BE2C (cell line): ENCODE data around the gene CHEK1.

Experiments used
- DNase-seq: peaks from one replicate; pipeline ENCODE4 v3.0.0-alpha.2; 2020
- H3K27me3 ChIP-seq: fragments of 250-450 bp; sonication (Bioruptor Pico); 2 replicates; pipeline ENCODE4 v1.5.1; 2020; ENCODE audit warnings: mild to moderate bottlenecking
- H3K36me3 ChIP-seq: fragments of 250-450 bp; sonication (Bioruptor Pico); 2 replicates; pipeline ENCODE4 v1.5.1; 2020; ENCODE audit warnings: mild to moderate bottlenecking
- H3K4me1 ChIP-seq: fragments of 250-450 bp; sonication (Bioruptor Pico); 2 replicates; pipeline ENCODE4 v1.5.1; 2020
- H3K4me3 ChIP-seq: 2 replicates; pipeline ENCODE4 v1.5.1; 2011; ENCODE audit warnings: low read depth, low read length
- H3K9me3 ChIP-seq: fragments of 250-450 bp; sonication (Bioruptor Pico); 2 replicates; pipeline ENCODE4 v1.5.1; 2020
- CTCF ChIP-seq: IDR thresholded peaks from 2 replicates; pipeline ENCODE4 v1.5.1; 2012; ENCODE audit warnings: mild to moderate bottlenecking, low read depth, low read length

CHEK1 gene

DNA sequence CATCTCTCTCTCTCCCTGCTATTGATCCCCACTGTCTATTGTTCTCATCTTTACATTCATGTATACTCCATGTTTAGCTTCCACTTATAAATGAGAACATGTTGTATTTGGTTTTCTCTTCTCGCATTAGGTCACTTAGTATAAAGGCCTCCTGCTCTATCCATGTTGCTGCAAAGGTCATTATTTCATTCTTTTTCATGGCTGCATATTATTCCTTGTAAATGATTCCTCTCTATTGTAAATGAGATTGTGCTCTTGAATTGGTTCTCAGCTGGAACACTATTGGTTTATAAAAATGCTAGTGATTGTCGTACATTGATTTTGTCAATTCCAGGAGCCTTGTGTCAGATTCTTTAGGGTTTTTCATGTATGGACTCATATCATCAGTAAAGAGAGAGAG lies 42.2 kb downstream of the CHEK1 start:
- H3K36me3 ChIP-seq = peaks cover 18% of the 10 kb centered on the region

GRCh38 chr11:125670172-125670571 lies 45.2 kb downstream of the CHEK1 start:
- H3K4me1 ChIP-seq = no peaks in the 10 kb centered on the region
- H3K9me3 ChIP-seq = no peaks in the 10 kb centered on the region
- H3K36me3 ChIP-seq = peaks cover 18% of the 10 kb centered on the region
- TF ChIP-seq CTCF = no peak
- no peak for DNase-seq
- H3K4me3 ChIP-seq = no peak overlapping the region
- H3K27me3 ChIP-seq = no peaks in the 10 kb centered on the region

More for the DNA sequence above, 42.2 kb downstream of the CHEK1 start:
- no peak for TF ChIP-seq CTCF
- Histone ChIP-seq H3K4me3 (no peak overlapping the region), H3K4me1 (no peaks in the 10 kb centered on the region), H3K27me3 (no peaks in the 10 kb centered on the region), H3K9me3 (no peaks in the 10 kb centered on the region)
- DNase-seq = no peak

DNA sequence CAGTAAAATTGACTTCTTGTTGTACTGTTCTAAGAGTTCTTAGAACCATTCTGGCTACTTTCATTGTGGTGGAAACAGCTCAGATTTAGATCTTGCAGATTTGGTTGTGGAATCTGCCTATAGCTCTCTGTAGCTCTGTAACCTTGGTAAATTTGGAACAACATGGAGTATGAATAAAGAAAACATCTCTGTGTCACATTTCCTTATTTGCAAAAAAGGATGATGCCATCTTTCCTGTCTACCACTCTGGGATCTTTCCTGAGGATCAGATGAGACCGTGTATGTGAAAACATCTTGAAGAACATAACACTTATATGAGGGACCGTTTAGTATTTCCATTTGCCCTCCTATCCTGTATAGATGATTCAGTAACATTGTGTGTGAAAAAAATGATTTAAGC lies 46.6 kb downstream of the CHEK1 start:
- H3K27me3 ChIP-seq = no peaks in the 10 kb centered on the region
- H3K4me1 ChIP-seq = no peaks in the 10 kb centered on the region
- no peaks in the 10 kb centered on the region for H3K9me3 ChIP-seq
- H3K36me3 ChIP-seq = peaks cover 26% of the 10 kb centered on the region
- TF ChIP-seq CTCF = no peak
- DNase-seq = no peak
- no peak overlapping the region for H3K4me3 ChIP-seq

GRCh38 chr11:125674210-125674609 lies 49.2 kb downstream of the CHEK1 start:
- TF ChIP-seq CTCF = no peak
- Histone ChIP-seq H3K4me1 (no peaks in the 10 kb centered on the region), H3K4me3 (no peak overlapping the region), H3K27me3 (no peaks in the 10 kb centered on the region), H3K36me3 (peaks cover 36% of the 10 kb centered on the region), H3K9me3 (no peaks in the 10 kb centered on the region)
- no peak for DNase-seq

- TF ChIP-seq CTCF = no peak
- Histone ChIP-seq H3K36me3 (peaks cover 44% of the 10 kb centered on the region), H3K9me3 (no peaks in the 10 kb centered on the region), H3K4me1 (no peaks in the 10 kb centered on the region), H3K27me3 (no peaks in the 10 kb centered on the region), H3K4me3 (no peak overlapping the region)
- no peak for DNase-seq
Measured at GRCh38 chr11:125675196-125675595, 50.2 kb downstream of the CHEK1 start.

- DNase-seq = no peak
- Histone ChIP-seq H3K4me1 (no peaks in the 10 kb centered on the region), H3K27me3 (no peaks in the 10 kb centered on the region), H3K4me3 (no peak overlapping the region), H3K9me3 (no peaks in the 10 kb centered on the region), H3K36me3 (peaks cover 40% of the 10 kb centered on the region)
- TF ChIP-seq CTCF = peak; percentile 12; the same call in 1 of the 2 replicates
Measured at GRCh38 chr11:125679397-125679796, 54.4 kb downstream of the CHEK1 start.
